GM23248 (cell line): Measurements from ENCODE around the gene CCDC201. TPM values are rescaled to one million over a fixed set of nuclear protein-coding genes. Genes with fewer than 3 reads are reported as not detected.

Experiments used
- DNase-seq: peaks from one replicate; pipeline ENCODE4 v3.0.0-alpha.2; 2015
- H2AFZ ChIP-seq: fragments of 200-600 bp; sonication (generic); 2 replicates; pipeline ENCODE4 v1.6.1; 2016; ENCODE audit warnings: antibody characterized with exemption
- H3F3A ChIP-seq: fragments of 200-600 bp; sonication (generic); 2 replicates; pipeline ENCODE4 v1.6.1; 2016; ENCODE audit warnings: mild to moderate bottlenecking, antibody characterized with exemption, mixed run types; ENCODE audit not compliant: insufficient read depth
- H3K27ac ChIP-seq: fragments of 200-600 bp; sonication (generic); 2 replicates; pipeline ENCODE4 v1.5.1; 2016; ENCODE audit warnings: mild to moderate bottlenecking
- H3K27me3 ChIP-seq: fragments of 200-600 bp; sonication (generic); replicated peaks from 2 replicates; pipeline ENCODE4 v1.6.1; 2016; ENCODE audit warnings: mild to moderate bottlenecking; ENCODE audit not compliant: insufficient read depth
- H3K36me3 ChIP-seq: fragments of 200-600 bp; sonication (generic); 2 replicates; pipeline ENCODE4 v1.6.1; 2016; ENCODE audit warnings: low read depth, mild to moderate bottlenecking
- H3K4me1 ChIP-seq: fragments of 200-600 bp; sonication (generic); 2 replicates; pipeline ENCODE4 v1.6.1; 2016; ENCODE audit warnings: mild to moderate bottlenecking; ENCODE audit not compliant: insufficient read depth
- H3K4me2 ChIP-seq: fragments of 200-600 bp; sonication (generic); one replicate; pipeline ENCODE4 v1.6.1; 2016; ENCODE audit warnings: mild to moderate bottlenecking; ENCODE audit not compliant: unreplicated experiment
- H3K4me3 ChIP-seq: fragments of 200-600 bp; sonication (generic); 2 replicates; pipeline ENCODE4 v1.5.1; 2016; ENCODE audit warnings: mild to moderate bottlenecking
- H3K79me2 ChIP-seq: fragments of 200-600 bp; sonication (generic); 2 replicates; pipeline ENCODE4 v1.6.1; 2016; ENCODE audit warnings: mild to moderate bottlenecking; ENCODE audit not compliant: insufficient read depth
- H3K9ac ChIP-seq: fragments of 200-600 bp; sonication (generic); 2 replicates; pipeline ENCODE4 v1.6.1; 2016; ENCODE audit warnings: mild to moderate bottlenecking
- H3K9me2 ChIP-seq: fragments of 200-600 bp; sonication (generic); 2 replicates; pipeline ENCODE4 v1.6.1; 2016; ENCODE audit warnings: mixed run types, mild to moderate bottlenecking, moderate library complexity; ENCODE audit not compliant: insufficient read depth
- H3K9me3 ChIP-seq: fragments of 200-600 bp; sonication (generic); one replicate; pipeline ENCODE4 v1.6.1; 2017; ENCODE audit warnings: low read depth
- H4K20me1 ChIP-seq: fragments of 200-600 bp; sonication (generic); 2 replicates; pipeline ENCODE4 v1.6.0; 2016; ENCODE audit not compliant: insufficient read depth
- EZH2 ChIP-seq: fragments of 200-600 bp; sonication (generic); IDR thresholded peaks from 2 replicates; pipeline ENCODE4 v1.6.1; 2018; ENCODE audit warnings: antibody characterized with exemption, mild to moderate bottlenecking; ENCODE audit not compliant: insufficient read depth, poor library complexity, severe bottlenecking
- EZH2phosphoT487 ChIP-seq: fragments of 200-600 bp; sonication (generic); IDR thresholded peaks from 2 replicates; pipeline ENCODE4 v1.6.1; 2018; ENCODE audit warnings: antibody characterized with exemption, moderate library complexity, mild to moderate bottlenecking, low read depth; ENCODE audit not compliant: insufficient read depth
- WGBS, 2 experiments: methylation state at CpG; one replicate each; pipeline ENCODE4 v1.1.6; 2015 to 2017; ENCODE audit warnings: low lambda C conversion rate in 2 of 2, low coverage in 1 of 2; ENCODE audit errors: missing lambda C conversion rate in 2 of 2; 5-methylcytosine and 5-hydroxymethylcytosine counted together
- in situ Hi-C: fragments of 300-500 bp; cut with MboI; formaldehyde crosslinking; loops from 2 replicates; pipeline ENCODE4 v1.15.0; 2020
- polyA plus RNA-seq: library from polyadenylated mRNA; unstranded; fragments of >200 nt; fragmentation: Nextera tagmentation; extraction: Ambion mirVana; gene quantifications from 2 replicates; pipeline ENCODE4 v1.2.1, GENCODE V29; 2016
- total RNA-seq: library from RNA; depleted of rRNA; stranded (reverse); fragments of >200 nt; shearing (Covaris generic); gene quantifications from 2 replicates; pipeline ENCODE4 v1.2.3, GENCODE V29; 2014

The CCDC201 gene
- total and polyA plus RNA-seq, 2 experiments from 2014 or later, result not detected

- peaks cover 9% of the 10 kb centered on the region; the same call in 1 of the 2 replicates for H3K4me1 ChIP-seq
- peak within 1 kb of the TSS; percentile 14; the same call in 1 of the 2 replicates for H3K9ac ChIP-seq
- H3K36me3 ChIP-seq, result no peaks in the 10 kb centered on the region
- H3K9me3 ChIP-seq, result no peaks in the 10 kb centered on the region
- peaks cover 14% of the 10 kb centered on the region; the same call in 1 of the 2 replicates for H3F3A ChIP-seq
- in situ Hi-C loops, result loop anchor here (25.0 kb wide), 1 partner anchor 1924 kb away; no protein-coding TSS in a partner anchor
- peak within 1 kb of the TSS; percentile 67 for H2AFZ ChIP-seq
- H3K79me2 ChIP-seq, result no peaks in the 10 kb centered on the region
- 15 to 16% methylated on average over 58 to 61 of the region's 73 CpGs for WGBS, 2 experiments
- no peaks in the 10 kb centered on the region for H3K9me2 ChIP-seq
- no peak within 1 kb of the TSS for H3K27ac ChIP-seq
- DNase-seq, result peak; percentile 70
- peak within 1 kb of the TSS; percentile 63 for H3K4me3 ChIP-seq
- H3K4me2 ChIP-seq, result peak within 1 kb of the TSS; percentile 51
- no peak for TF ChIP-seq EZH2
- TF ChIP-seq EZH2phosphoT487, result no peak
- no peaks in the 10 kb centered on the region for H4K20me1 ChIP-seq
- H3K27me3 ChIP-seq, result no peaks in the 10 kb centered on the region
These were observed 15.5 kb upstream of the CCDC201 start, which contains the start of gene IGFBP1 for GRCh38 chr7:45888185-45888992. TSS of gene IGFBP1 (plus strand) at chr7:45888488. CDS start at chr7:45888653, 165 bp downstream.

- WGBS, 2 experiments, result 97% methylated on average over 5 of the region's 5 CpGs
- no peak overlapping the region for H3K9ac ChIP-seq
- no peak overlapping the region for H3K4me3 ChIP-seq
- peaks cover 22% of the 10 kb centered on the region for H3F3A ChIP-seq
- no peaks in the 10 kb centered on the region for H3K79me2 ChIP-seq
- in situ Hi-C loops, result loop anchor here (25.0 kb wide), 1 partner anchor 1925 kb away; no protein-coding TSS in a partner anchor
- H3K27ac ChIP-seq, result no peak overlapping the region
- H3K9me3 ChIP-seq, result no peaks in the 10 kb centered on the region
- peaks cover 14% of the 10 kb centered on the region for H3K4me1 ChIP-seq
- H3K9me2 ChIP-seq, result no peaks in the 10 kb centered on the region
- no peaks in the 10 kb centered on the region for H3K27me3 ChIP-seq
- no peaks in the 10 kb centered on the region for H3K36me3 ChIP-seq
- H3K4me2 ChIP-seq, result no peak overlapping the region
- TF ChIP-seq EZH2phosphoT487 (no peak), EZH2 (no peak)
- no peak overlapping the region for H2AFZ ChIP-seq
- no peak for DNase-seq
- no peaks in the 10 kb centered on the region for H4K20me1 ChIP-seq
These were observed 14.2 kb upstream of the CCDC201 start for GRCh38 chr7:45886931-45887667.

GRCh38 chr7:45885264-45885882, 12.5 kb upstream of the CCDC201 start:
- peak; percentile 33 for DNase-seq
- H3K9me3 ChIP-seq, result no peaks in the 10 kb centered on the region
- WGBS, 2 experiments, result 76 to 77% methylated on average over 7 of the region's 7 CpGs
- H4K20me1 ChIP-seq, result no peaks in the 10 kb centered on the region
- no peaks in the 10 kb centered on the region for H3K36me3 ChIP-seq
- H3K4me2 ChIP-seq, result peak overlapping the region; percentile 17
- H3K79me2 ChIP-seq, result no peaks in the 10 kb centered on the region
- H3K4me1 ChIP-seq, result peaks cover 21% of the 10 kb centered on the region
- H3K27me3 ChIP-seq, result no peaks in the 10 kb centered on the region
- TF ChIP-seq EZH2phosphoT487 (no peak), EZH2 (no peak)
- H3K27ac ChIP-seq, result no peak overlapping the region
- H3K9me2 ChIP-seq, result no peaks in the 10 kb centered on the region
- peaks cover 30% of the 10 kb centered on the region for H3F3A ChIP-seq
- H3K9ac ChIP-seq, result no peak overlapping the region
- H2AFZ ChIP-seq, result no peak overlapping the region
- in situ Hi-C loops, result loop anchor here (25.0 kb wide), 1 partner anchor 1927 kb away; no protein-coding TSS in a partner anchor
- no peak overlapping the region for H3K4me3 ChIP-seq

- no peak for TF ChIP-seq EZH2
- no peak overlapping the region for H3K4me2 ChIP-seq
- no peak overlapping the region for H3K27ac ChIP-seq
- 81 to 83% methylated on average over 4 of the region's 4 CpGs for WGBS, 2 experiments
- in situ Hi-C loops, result loop anchor here (25.0 kb wide), 1 partner anchor 1928 kb away; no protein-coding TSS in a partner anchor
- H4K20me1 ChIP-seq, result no peaks in the 10 kb centered on the region
- no peaks in the 10 kb centered on the region for H3K36me3 ChIP-seq
- no peaks in the 10 kb centered on the region for H3K27me3 ChIP-seq
- DNase-seq, result no peak
- H3K9ac ChIP-seq, result no peak overlapping the region
- H3K4me1 ChIP-seq, result peaks cover 21% of the 10 kb centered on the region
- no peak overlapping the region for H2AFZ ChIP-seq
- no peaks in the 10 kb centered on the region for H3K9me3 ChIP-seq
- H3K79me2 ChIP-seq, result no peaks in the 10 kb centered on the region
- no peaks in the 10 kb centered on the region for H3K9me2 ChIP-seq
- no peak overlapping the region for H3K4me3 ChIP-seq
- peaks cover 22% of the 10 kb centered on the region for H3F3A ChIP-seq
These were observed 11.3 kb upstream of the CCDC201 start for GRCh38 chr7:45884136-45884535.
